ENCODE results near the gene NRIP3.

GRCh38 chr11:9016916-9017642 is 13.3 kb upstream of the NRIP3 start:
- no peak for TF ChIP-seq CTCF (conservative IDR thresholded peaks at IDR 0.05; ENCODE audit: low read depth, low read length)
- no peak for TF ChIP-seq EZH2 (IDR thresholded peaks at IDR 0.05; ENCODE audit: low read length, unreplicated experiment)
- TF ChIP-seq EZH2phosphoT487 (IDR thresholded peaks at IDR 0.05; ENCODE audit: borderline replicate concordance, low read length): no peak

Measured in PC-3 (cell line).